Neural progenitor cell (in vitro differentiated cells): ENCODE measurements around the gene GABRB1.

Experiments used
- CTCF ChIP-seq: fragments of 200-600 bp; sonication (generic); IDR thresholded peaks from 2 replicates; pipeline ENCODE4 v1.5.1; 2017; ENCODE audit warnings: antibody characterized with exemption, mild to moderate bottlenecking
- EZH2 ChIP-seq: fragments of 200-600 bp; sonication (generic); IDR thresholded peaks from 2 replicates; pipeline ENCODE4 v1.6.1; 2017; ENCODE audit warnings: antibody characterized with exemption, mild to moderate bottlenecking, moderate library complexity

DNA sequence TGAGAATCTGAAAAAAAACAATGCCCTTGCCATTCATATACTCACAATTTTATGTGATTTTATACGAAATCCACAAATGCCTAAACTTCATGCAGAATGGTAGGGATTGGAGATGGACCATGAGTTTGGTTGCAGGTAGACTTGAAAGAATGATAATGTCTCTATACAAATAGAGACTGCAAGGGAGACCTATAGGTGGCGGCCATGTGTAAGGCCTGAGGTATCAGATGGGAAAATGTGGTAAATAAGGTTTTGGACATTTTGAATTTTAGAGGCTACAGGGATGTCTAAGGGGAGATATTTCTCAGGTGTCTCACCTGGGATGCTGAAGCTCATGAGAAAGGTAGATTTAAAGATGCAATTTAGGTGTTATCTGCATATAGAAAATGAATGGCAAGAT is 78.0 kb downstream of the GABRB1 start:
- no peak for TF ChIP-seq EZH2
- TF ChIP-seq CTCF: no peak
